K562 (cell line): ENCODE measurements around the gene PPP3CA. TPM values are rescaled to one million over a fixed set of nuclear protein-coding genes. Genes with fewer than 3 reads are reported as not detected.

Experiments used
- ATAC-seq: fragments of 200-7000 bp; cut with Tn5 transposase; 3 replicates; pipeline ENCODE4 v1.9.1; 2020; ENCODE audit warnings: moderate library complexity
- BruUV-seq: library from RNA; stranded (reverse); fragments of 400-500 nt; replicated peaks from 2 replicates; lab custom pipeline; 2021; lab: Mats Ljungman, UMichigan
- CTCF ChIA-PET: fragments of 300-600 bp; formaldehyde crosslinking; extraction: SDS; loops from one replicate; lab custom pipeline; 2021; ENCODE audit warnings: low intra/inter-chr PET ratio; lab: Yijun Ruan, JAX
- POLR2A ChIA-PET: fragments of 300-600, 350-650 bp; sonication (Branson Sonifier 250); formaldehyde crosslinking; extraction: SDS; loops from one replicate; lab custom pipeline; 2021; ENCODE audit warnings: antibody characterized with exemption, inconsistent platforms; lab: Yijun Ruan, JAX
- DNase-seq, 4 experiments: peaks; one replicate each; pipeline versions ENCODE4 v3.0.0 to v3.0.0-alpha.2; 2011 to 2018; ENCODE audit warnings: low spot score in 3 of 4, mixed read lengths in 3 of 4; ENCODE audit errors: extremely low read depth in 1 of 4
- FAIRE-seq: peaks from 2 replicates; lab custom pipeline; 2011; peaks lifted over from hg19 to GRCh38; lab: Jason Lieb, UNC
- H2AFZ ChIP-seq: 2 replicates; pipeline ENCODE4 v1.6.0; 2011; ENCODE audit warnings: low read depth, low read length, control low read depth, inconsistent platforms
- H3K27ac ChIP-seq: fragments of 200-600 bp; 3 replicates; pipeline ENCODE4 v1.8.0; 2011; ENCODE audit warnings: low read depth, mild to moderate bottlenecking, control low read depth, inconsistent platforms, low read length, moderate library complexity, mixed read lengths; ENCODE audit errors: extremely low read depth
- H3K27me3 ChIP-seq, 2 experiments: fragments of 300-600 bp in 1 of 2; 2 replicates in 1 of 2; 3 replicates in 1 of 2; pipeline versions ENCODE4 v1.6.0 to v1.8.0; 2011; ENCODE audit warnings: inconsistent platforms in 2 of 2, low read length in 2 of 2, mild to moderate bottlenecking in 1 of 2, mixed read lengths in 1 of 2, moderate library complexity in 1 of 2; ENCODE audit not compliant: control insufficient read depth in 2 of 2, insufficient read depth in 2 of 2
- H3K36me3 ChIP-seq: fragments of 300-600 bp; 3 replicates; pipeline ENCODE4 v1.8.0; 2011; ENCODE audit warnings: mild to moderate bottlenecking, low read length, inconsistent platforms; ENCODE audit not compliant: control insufficient read depth, insufficient read depth
- H3K4me1 ChIP-seq, 2 experiments: fragments of 200-600 bp in 1 of 2; replicated peaks in 1 of 2; 2 replicates in 1 of 2; 3 replicates in 1 of 2; pipeline versions ENCODE4 v1.5.1 to v1.8.0; 2011; ENCODE audit warnings: inconsistent platforms in 2 of 2, low read length in 2 of 2, mild to moderate bottlenecking in 1 of 2, mixed read lengths in 1 of 2, moderate library complexity in 1 of 2; ENCODE audit not compliant: control insufficient read depth in 2 of 2, insufficient read depth in 2 of 2
- H3K4me2 ChIP-seq: 2 replicates; pipeline ENCODE4 v1.6.1; 2011; ENCODE audit warnings: low read length, control low read depth, inconsistent platforms, mixed read lengths; ENCODE audit not compliant: insufficient read depth
- H3K4me3 ChIP-seq: fragments of 200-600 bp; sonication (generic), shearing (Covaris generic); 2 replicates; pipeline ENCODE4 v1.5.1; 2016; ENCODE audit warnings: control low read depth, inconsistent platforms
- H3K79me2 ChIP-seq: fragments of 200-600 bp; 3 replicates; pipeline ENCODE4 v1.8.0; 2011; ENCODE audit warnings: low read length, inconsistent platforms; ENCODE audit not compliant: control insufficient read depth, insufficient read depth
- H3K9ac ChIP-seq, 2 experiments: 2 replicates each; pipeline versions ENCODE4 v1.6.0 to v1.6.1; 2011; ENCODE audit warnings: low read depth in 2 of 2, low read length in 2 of 2, control low read depth in 1 of 2, inconsistent platforms in 1 of 2, mild to moderate bottlenecking in 1 of 2, mixed read lengths in 1 of 2; ENCODE audit not compliant: insufficient read depth in 1 of 2
- H3K9me1 ChIP-seq: one replicate; pipeline ENCODE4 v1.6.0; 2011; ENCODE audit warnings: inconsistent platforms, mild to moderate bottlenecking, low read length, moderate library complexity; ENCODE audit not compliant: control insufficient read depth, insufficient read depth
- H3K9me3 ChIP-seq: replicated peaks from 2 replicates; pipeline ENCODE4 v1.5.1; 2011; ENCODE audit warnings: low read depth, low read length, inconsistent platforms; ENCODE audit not compliant: control insufficient read depth, insufficient read depth
- H4K20me1 ChIP-seq: replicated peaks from 2 replicates; pipeline ENCODE4 v1.6.1; 2011; ENCODE audit warnings: low read length, inconsistent platforms, mixed read lengths; ENCODE audit not compliant: control insufficient read depth, insufficient read depth
- BRF2 ChIP-seq: IDR thresholded peaks from 3 replicates; pipeline ENCODE4 v1.6.1; 2011; ENCODE audit warnings: borderline replicate concordance, mild to moderate bottlenecking; ENCODE audit not compliant: insufficient read length, insufficient read depth
- CXXC5 ChIP-seq: fragments of 250-450 bp; sonication (Bioruptor Pico); IDR thresholded peaks from 2 replicates; pipeline ENCODE4 v1.8.0; 2022; ENCODE audit warnings: inconsistent platforms, mild to moderate bottlenecking, moderate library complexity
- FOS ChIP-seq: IDR thresholded peaks from 3 replicates; pipeline ENCODE4 v1.6.1; 2011; ENCODE audit not compliant: insufficient read length; ENCODE audit errors: extremely low read depth
- FOXM1 ChIP-seq, 2 experiments: fragments of 450-650 bp in 1 of 2; sonication (generic) in 1 of 2; formaldehyde crosslinking in 1 of 2; IDR thresholded peaks; 2 replicates each; pipeline versions ENCODE4 v1.6.1 to v1.9.0; 2017 to 2022; ENCODE audit warnings: low read depth in 2 of 2, mild to moderate bottlenecking in 2 of 2, missing genetic modification reagents in 1 of 2, moderate library complexity in 1 of 2
- HIVEP1 ChIP-seq: fragments of 250-450 bp; sonication (Bioruptor Pico); IDR thresholded peaks from 2 replicates; pipeline ENCODE4 v1.4.0; 2020; ENCODE audit warnings: mild to moderate bottlenecking
- HSF4 ChIP-seq: fragments of 250-450 bp; sonication (Bioruptor Pico); IDR thresholded peaks from 2 replicates; pipeline ENCODE4 v2.1.2; 2022; ENCODE audit warnings: mild to moderate bottlenecking, moderate library complexity, borderline replicate concordance
- ILF3 ChIP-seq: fragments of 450-650 bp; IDR thresholded peaks from 2 replicates; pipeline ENCODE4 v1.6.1; 2018; ENCODE audit warnings: antibody characterized with exemption, mild to moderate bottlenecking, moderate library complexity, borderline replicate concordance
- KAT8 ChIP-seq: fragments of 450-650 bp; IDR thresholded peaks from 2 replicates; pipeline ENCODE4 v1.6.1; 2016; ENCODE audit warnings: low read depth, mild to moderate bottlenecking
- MECOM ChIP-seq: fragments of 250-450 bp; sonication (Bioruptor Pico); IDR thresholded peaks from 2 replicates; pipeline ENCODE4 v1.8.0; 2022; ENCODE audit warnings: inconsistent platforms
- NELFE ChIP-seq: IDR thresholded peaks from 2 replicates; pipeline ENCODE4 v1.6.1; 2011; ENCODE audit warnings: mild to moderate bottlenecking; ENCODE audit not compliant: insufficient read depth, insufficient read length
- PTTG1 ChIP-seq: fragments of 450-650 bp; IDR thresholded peaks from 2 replicates; pipeline ENCODE4 v1.6.1; 2016; ENCODE audit warnings: low read depth, mild to moderate bottlenecking, missing genetic modification characterization, missing compliant biosample characterization
- SUPT5H ChIP-seq: fragments of 450-650 bp; IDR thresholded peaks from 2 replicates; pipeline ENCODE4 v1.6.1; 2016
- ZNF57 ChIP-seq: fragments of 450-650 bp; formaldehyde crosslinking; IDR thresholded peaks from 2 replicates; pipeline ENCODE4 v1.4.0; 2020; ENCODE audit warnings: mild to moderate bottlenecking, moderate library complexity
- ZNF592 ChIP-seq: fragments of 450-650 bp; IDR thresholded peaks from 2 replicates; pipeline ENCODE4 v1.6.1; 2017; ENCODE audit warnings: antibody characterized with exemption, mild to moderate bottlenecking
- ZSCAN32 ChIP-seq: fragments of 450-650 bp; formaldehyde crosslinking; IDR thresholded peaks from 2 replicates; pipeline ENCODE4 v1.4.0; 2020; ENCODE audit warnings: mild to moderate bottlenecking, moderate library complexity
- WGBS: fragments of 100-300 bp; shearing (Covaris generic); methylation state at CpG from one replicate; pipeline ENCODE4 v1.1.6; 2016; ENCODE audit warnings: low coverage, mixed read lengths; ENCODE audit not compliant: insufficient coverage; ENCODE audit errors: missing lambda C conversion rate; 5-methylcytosine and 5-hydroxymethylcytosine counted together
- in situ Hi-C: fragments of 300-500 bp; cut with MboI; formaldehyde crosslinking; loops from 4 replicates; pipeline ENCODE4 v1.15.0; 2018; ENCODE audit warnings: inconsistent platforms, mixed read lengths
- intact Hi-C: fragments of 100-400 bp; cut with micrococcal nuclease; formaldehyde crosslinking; loops from 2 replicates; pipeline ENCODE4 v1.14.2; 2022
- polyA plus RNA-seq, 8 experiments: library from polyadenylated mRNA; depleted of rRNA in 4 of 8; stranded (reverse) in 5 of 8; unstranded in 3 of 8; fragments of >200 nt; fragmentation: Nextera tagmentation in 2 of 8; fragmentation: Illumina TruSeq in 1 of 8; extraction: Ambion mirVana in 2 of 8; extraction: Trizol in 1 of 8; gene quantifications; 2 replicates each; pipeline versions ENCODE4 v1.2.1 to v1.2.3, GENCODE V29; 2011 to 2014; ENCODE audit warnings: inconsistent platforms in 1 of 8, missing spikeins in 1 of 8
- total RNA-seq, 7 experiments: library from RNA; depleted of rRNA in 6 of 7; stranded (reverse); fragments of >200 nt in 6 of 7; fragmentation: Illumina TruSeq in 2 of 7; extraction: Trizol in 2 of 7; gene quantifications; 2 replicates each; pipeline versions ENCODE4 v1.2.1 to v1.2.3, GENCODE V29; 2011 to 2021; ENCODE audit warnings: low replicate concordance in 1 of 7

The PPP3CA gene
- total and polyA plus RNA-seq, 9 of the 15 experiments (the other 6 are each of a cell fraction or from before 2014, with no cell fraction given): 0.94 to 3.2 (median 1.6) TPM

- no peak for TF ChIP-seq BRF2
- no peak for TF ChIP-seq KAT8
- no peak for TF ChIP-seq PTTG1
- no peak for TF ChIP-seq NELFE
- TF ChIP-seq, all 486 proteins: peak for 0
These were observed 63.9 kb downstream of the PPP3CA start (continued) for GRCh38 chr4:101283434-101283833.

GRCh38 chr4:101282076-101282844 is 65.1 kb downstream of the PPP3CA start:
- H3K4me2 ChIP-seq: no peak overlapping the region
- in situ Hi-C loops (no loop called here), intact Hi-C loops (no loop called here)
- no peak overlapping the region for H3K9ac ChIP-seq
- WGBS: 3% methylated on average over 4 of the region's 4 CpGs
- DNase-seq (no peak), FAIRE-seq (no peak), ATAC-seq (no peak)
- no peaks in the 10 kb centered on the region for H4K20me1 ChIP-seq
- H3K27ac ChIP-seq: no peak overlapping the region
- no peaks in the 10 kb centered on the region for H3K36me3 ChIP-seq
- ChIA-PET POLR2A (interaction anchor here (1.1 kb wide), 1 partner anchor 9 kb away, joined by 4 read pairs; no protein-coding TSS in a partner anchor), CTCF (no interaction called here)
- no peak overlapping the region for H3K4me3 ChIP-seq
- BruUV-seq: no TSS peak
- H3K79me2 ChIP-seq: no peaks in the 10 kb centered on the region
- H3K27me3 ChIP-seq: no peaks in the 10 kb centered on the region
- H3K4me1 ChIP-seq: no peaks in the 10 kb centered on the region
- no peaks in the 10 kb centered on the region for H3K9me1 ChIP-seq
- H2AFZ ChIP-seq: no peak overlapping the region
- no peaks in the 10 kb centered on the region for H3K9me3 ChIP-seq
- TF ChIP-seq CXXC5 (CRISPR knock-in tag) (no peak), FOXM1 (IDR thresholded peaks at IDR 0.05; ENCODE audit: low read depth) (no peak), FOXM1 (CRISPR knock-in tag; IDR thresholded peaks at IDR 0.05; ENCODE audit: low read depth) (no peak), ZNF592 (no peak), FOS (no peak), HIVEP1 (CRISPR knock-in tag) (no peak), ZSCAN32 (CRISPR knock-in tag) (no peak), ILF3 (no peak), ZNF57 (CRISPR knock-in tag) (no peak), MECOM (no peak), HSF4 (CRISPR knock-in tag) (no peak), SUPT5H (no peak)
